H1 (cell line): ENCODE measurements around the gene ELP5. TPM values are rescaled to one million over a fixed set of nuclear protein-coding genes. Genes with fewer than 3 reads are reported as not detected.
A peak's percentile ranks its signal among the peaks of the same experiment; 100 is the strongest.

ENCODE experiments used
- BCL11A ChIP-seq, 2 experiments: IDR thresholded peaks; one replicate each; pipeline ENCODE4 v1.6.1; 2011; ENCODE audit warnings: low read depth in 2 of 2, low read length in 2 of 2, mild to moderate bottlenecking in 2 of 2
- NRF1 ChIP-seq: IDR thresholded peaks from 2 replicates; pipeline ENCODE4 v1.6.1; 2011; ENCODE audit warnings: mild to moderate bottlenecking, low read depth, low read length, improper control_type of control experiment
- POLR2A ChIP-seq, 2 experiments: IDR thresholded peaks; 1 replicate in 1 of 2; 2 replicates in 1 of 2; pipeline ENCODE4 v1.6.1; 2011; ENCODE audit warnings: low read depth in 2 of 2, low read length in 2 of 2, mild to moderate bottlenecking in 2 of 2; ENCODE audit errors: control extremely low read depth in 1 of 2
- RFX5 ChIP-seq: IDR thresholded peaks from 2 replicates; pipeline ENCODE4 v1.6.1; 2011; ENCODE audit warnings: low read depth, low read length, improper control_type of control experiment, borderline replicate concordance
- SAP30 ChIP-seq: fragments of 300-600 bp; sonication (generic); IDR thresholded peaks from 2 replicates; pipeline ENCODE4 v1.7.1; 2012; ENCODE audit warnings: low read length, moderate library complexity, mild to moderate bottlenecking, inconsistent platforms; ENCODE audit not compliant: insufficient read depth, insufficient replicate concordance
- YY1 ChIP-seq: IDR thresholded peaks from 2 replicates; pipeline ENCODE4 v1.6.1; 2011; ENCODE audit warnings: low read depth, mild to moderate bottlenecking, low read length
- polyA plus RNA-seq, 7 experiments: library from polyadenylated mRNA; depleted of rRNA in 3 of 7; stranded (reverse) in 5 of 7; unstranded in 2 of 7; fragments of >200 nt in 5 of 7; fragments of 200-250 nt in 2 of 7; gene quantifications; 1 replicate in 5 of 7; 2 replicates in 1 of 7; 4 replicates in 1 of 7; pipeline versions ENCODE4 v1.2.1 to v1.2.3, GENCODE V29; 2011 to 2013; ENCODE audit warnings: missing spikeins in 2 of 7, mixed read lengths in 2 of 7
- total RNA-seq: library from RNA; stranded (reverse); fragmentation: NEBNext Ultra II Directional; extraction: Animal tissue kit (Norgen Biotek cat#: 25700); gene quantifications from 2 replicates; pipeline ENCODE4 v1.2.1, GENCODE V29; 2021

The ELP5 gene
- total and polyA plus RNA-seq, 2 of the 8 experiments (the other 6 are each of a cell fraction or from before 2014, with no cell fraction given): 75.4 to 107 TPM

DNA sequence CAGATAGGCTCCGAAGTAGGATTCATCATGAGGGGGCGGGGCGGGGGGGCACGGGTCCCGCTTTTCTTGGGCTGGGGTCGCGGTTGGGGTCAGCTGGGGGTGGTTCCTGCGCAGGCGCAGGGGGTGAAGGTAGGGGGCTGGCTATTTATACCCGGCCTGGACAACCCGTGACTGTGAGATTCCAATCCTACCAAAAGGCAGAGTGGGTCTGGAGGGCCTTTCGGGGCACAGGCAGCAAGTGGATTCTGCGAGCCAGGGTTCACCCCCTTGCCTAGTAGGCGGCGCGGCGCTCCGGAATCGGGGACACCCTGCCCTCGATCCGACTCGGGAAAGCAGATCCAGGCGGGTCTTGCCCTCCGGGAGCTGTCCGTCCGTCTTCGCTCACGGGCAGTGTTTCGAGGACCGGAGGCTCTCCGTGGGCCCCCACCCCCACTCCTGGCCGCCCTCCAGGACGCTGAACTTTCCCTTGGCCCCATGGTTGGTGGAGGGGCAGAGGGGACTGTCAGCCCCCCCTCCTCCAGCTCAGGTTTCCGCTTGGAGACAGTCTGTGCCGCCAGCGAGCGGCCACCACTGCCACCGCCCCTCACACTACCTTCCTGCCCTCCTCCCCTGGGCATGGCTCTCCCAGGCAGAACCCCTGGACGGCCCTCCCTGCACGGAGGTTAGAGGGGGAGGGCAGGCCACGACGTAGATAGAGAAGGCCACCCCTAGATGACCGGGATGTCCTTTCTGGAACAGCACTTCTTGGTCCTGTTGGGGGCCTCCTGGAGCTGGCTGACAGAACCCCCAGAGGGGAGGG, 30.1 kb downstream of the ELP5 start (continued):
- TF ChIP-seq RFX5 (no peak), SAP30 (no peak), BCL11A (IDR thresholded peaks at IDR 0.05; ENCODE audit: low read depth in 2 of 2, low read length in 2 of 2) (no peak), YY1 (no peak), POLR2A (IDR thresholded peaks at IDR 0.05; ENCODE audit: control extremely low read depth in 1 of 2, low read depth in 2 of 2, low read length in 2 of 2) (no peak), NRF1 (peak; percentile 53)
